ENCODE results near the gene KCNS1. TPM values are rescaled to one million over a fixed set of nuclear protein-coding genes. Genes with fewer than 3 reads are reported as not detected.

Gene KCNS1
- total and polyA plus RNA-seq, 2 of the 8 experiments (the other 6 are each of a cell fraction or from before 2014, with no cell fraction given) = 1.4 to 1.8 TPM

DNA sequence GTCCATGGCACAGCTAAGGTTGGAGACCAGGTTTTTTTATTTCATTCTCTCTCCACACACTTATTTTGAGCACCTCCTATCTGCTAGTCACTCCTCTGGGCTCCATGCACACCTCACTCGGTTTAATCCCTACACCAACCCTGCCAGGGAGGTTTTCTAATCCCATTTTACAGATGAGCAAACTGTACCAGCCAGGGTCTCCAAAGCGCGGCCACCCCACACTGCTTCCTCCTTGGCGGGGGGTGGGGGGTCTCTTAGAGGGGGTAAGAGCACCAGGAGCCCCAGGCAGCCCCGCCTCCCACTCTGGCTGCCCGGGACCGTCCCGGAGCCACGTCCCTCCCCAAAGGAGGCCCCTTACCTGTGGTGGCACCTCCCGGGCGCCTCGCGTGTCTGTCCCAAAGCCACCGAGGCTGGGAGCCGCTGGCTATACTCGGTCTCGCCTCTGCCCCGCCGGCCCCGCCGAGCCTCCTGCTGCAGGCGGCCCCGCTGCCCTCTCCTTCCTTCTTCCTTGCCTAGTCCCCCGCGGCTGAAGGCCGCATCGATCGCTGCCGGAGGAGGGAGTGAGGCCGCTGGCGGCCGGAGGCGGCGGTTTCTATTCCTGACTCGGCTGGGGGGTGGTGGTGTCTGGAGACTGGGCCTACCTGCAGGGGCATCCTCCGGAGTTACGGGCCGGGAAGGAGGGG lies at the start of gene KCNS1 (continued):
- TF ChIP-seq ATF3 (IDR thresholded peaks at IDR 0.05; ENCODE audit: insufficient read depth, low read depth, low read length) (no peak), SP1 (IDR thresholded peaks at IDR 0.05; ENCODE audit: low read depth, low read length) (no peak), HDAC6 (IDR thresholded peaks at IDR 0.05; ENCODE audit: low read depth, low read length) (no peak), SAP30 (IDR thresholded peaks at IDR 0.05; ENCODE audit: insufficient read depth, insufficient replicate concordance, low read length) (no peak), KDM5A (IDR thresholded peaks at IDR 0.05; ENCODE audit: low read length) (no peak), SP2 (IDR thresholded peaks at IDR 0.05; ENCODE audit: low read length) (no peak), KDM4A (IDR thresholded peaks at IDR 0.05; ENCODE audit: low read depth, low read length, severe bottlenecking) (peak; percentile 66), GABPA (IDR thresholded peaks at IDR 0.05; ENCODE audit: borderline replicate concordance, insufficient read depth, low read length) (no peak), CHD1 (IDR thresholded peaks at IDR 0.05; ENCODE audit: low read depth, low read length) (no peak), NANOG (IDR thresholded peaks at IDR 0.05; ENCODE audit: insufficient read depth, low read depth, low read length, poor library complexity, severe bottlenecking) (no peak), ASH2L (IDR thresholded peaks at IDR 0.05; ENCODE audit: low read length) (peak; percentile 85), RNF2 (IDR thresholded peaks at IDR 0.05; ENCODE audit: borderline replicate concordance, low read depth, low read length, missing control alignments, poor library complexity, severe bottlenecking) (no peak), TAF1 (IDR thresholded peaks at IDR 0.05; ENCODE audit: low read depth, low read length) (peak; percentile 57; the same call in 1 of the 2 replicates), JUN (IDR thresholded peaks at IDR 0.05; ENCODE audit: low read depth, low read length) (no peak), SIN3A (conservative IDR thresholded peaks at IDR 0.05 in 1 of 2, IDR thresholded peaks at IDR 0.05 in 1 of 2; ENCODE audit: low read depth in 1 of 2, low read length in 2 of 2) (no peak), RBBP5 (IDR thresholded peaks at IDR 0.05; ENCODE audit: borderline replicate concordance, low read depth, low read length) (no peak; the same call in 1 of the 2 replicates), BACH1 (IDR thresholded peaks at IDR 0.05; ENCODE audit: low read length) (no peak), CTBP2 (IDR thresholded peaks at IDR 0.05; ENCODE audit: borderline replicate concordance, insufficient read depth, insufficient read length, low read length) (no peak), CBX8 (IDR thresholded peaks at IDR 0.05; ENCODE audit: borderline replicate concordance, low read depth, low read length) (no peak), SRF (IDR thresholded peaks at IDR 0.05; ENCODE audit: low read depth, low read length) (no peak), POU5F1 (IDR thresholded peaks at IDR 0.05; ENCODE audit: low read depth, low read length) (no peak)
- TF ChIP-seq, protein P1, sequence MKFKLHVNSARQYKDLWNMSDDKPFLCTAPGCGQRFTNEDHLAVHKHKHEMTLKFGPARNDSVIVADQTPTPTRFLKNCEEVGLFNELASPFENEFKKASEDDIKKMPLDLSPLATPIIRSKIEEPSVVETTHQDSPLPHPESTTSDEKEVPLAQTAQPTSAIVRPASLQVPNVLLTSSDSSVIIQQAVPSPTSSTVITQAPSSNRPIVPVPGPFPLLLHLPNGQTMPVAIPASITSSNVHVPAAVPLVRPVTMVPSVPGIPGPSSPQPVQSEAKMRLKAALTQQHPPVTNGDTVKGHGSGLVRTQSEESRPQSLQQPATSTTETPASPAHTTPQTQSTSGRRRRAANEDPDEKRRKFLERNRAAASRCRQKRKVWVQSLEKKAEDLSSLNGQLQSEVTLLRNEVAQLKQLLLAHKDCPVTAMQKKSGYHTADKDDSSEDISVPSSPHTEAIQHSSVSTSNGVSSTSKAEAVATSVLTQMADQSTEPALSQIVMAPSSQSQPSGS (IDR thresholded peaks at IDR 0.05; ENCODE audit: low read length) = no peak
